Right lobe of liver (tissue), 4 donors: ENCODE results near the gene ARNT2.

ENCODE experiments used
- POLR2A ChIP-seq: fragments of 450-650 bp; IDR thresholded peaks from one replicate; pipeline ENCODE4 v1.6.1; 2017; ENCODE audit warnings: antibody characterized with exemption, mild to moderate bottlenecking
- TF ChIP-seq, protein P1 (sequence below), 4 donors: fragments of 200-600 bp in 3 of 4; fragments of 450-650 bp in 1 of 4; IDR thresholded peaks; one replicate each; pipeline versions ENCODE4 v1.5.1 to v1.8.0; 2016 to 2022; ENCODE audit warnings: antibody characterized with exemption in 4 of 4, mild to moderate bottlenecking in 2 of 4
- donor health status: DM: no; HTN: no; CAD: no.
- donor health status: DM: no; HTN: no; CAD: no.
- donor health status: DM: no; HTN: yes; CAD: no.

DNA sequence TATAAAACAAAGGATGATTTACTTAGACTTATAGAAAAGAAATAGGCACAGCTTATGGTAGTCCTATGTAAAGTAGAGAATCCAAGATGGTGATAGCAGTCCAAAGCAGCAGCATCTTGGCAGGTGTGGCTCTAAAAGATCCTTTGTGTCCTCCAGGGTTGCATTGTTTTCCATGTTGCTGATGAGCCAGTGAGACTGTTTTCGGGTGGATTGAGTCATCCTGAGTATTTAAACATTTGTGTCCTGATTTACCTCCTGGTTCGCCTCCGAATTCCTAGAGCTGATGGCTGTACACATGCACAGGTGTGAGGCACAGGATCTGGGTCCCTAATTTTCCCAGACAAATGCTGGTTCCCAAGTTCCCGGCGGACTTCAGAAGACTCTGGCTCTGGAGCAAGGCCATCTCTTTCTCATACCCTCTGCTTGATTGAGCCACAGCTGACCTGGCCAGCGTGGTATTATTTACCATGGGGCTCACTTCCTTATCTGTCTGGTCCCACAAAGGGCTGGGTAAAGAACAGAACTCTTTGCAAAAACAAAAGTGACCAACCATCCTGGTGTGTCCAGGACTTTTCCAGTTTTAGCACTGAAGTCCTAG lies 51.0 kb downstream of the ARNT2 start:
- TF ChIP-seq, protein P1, sequence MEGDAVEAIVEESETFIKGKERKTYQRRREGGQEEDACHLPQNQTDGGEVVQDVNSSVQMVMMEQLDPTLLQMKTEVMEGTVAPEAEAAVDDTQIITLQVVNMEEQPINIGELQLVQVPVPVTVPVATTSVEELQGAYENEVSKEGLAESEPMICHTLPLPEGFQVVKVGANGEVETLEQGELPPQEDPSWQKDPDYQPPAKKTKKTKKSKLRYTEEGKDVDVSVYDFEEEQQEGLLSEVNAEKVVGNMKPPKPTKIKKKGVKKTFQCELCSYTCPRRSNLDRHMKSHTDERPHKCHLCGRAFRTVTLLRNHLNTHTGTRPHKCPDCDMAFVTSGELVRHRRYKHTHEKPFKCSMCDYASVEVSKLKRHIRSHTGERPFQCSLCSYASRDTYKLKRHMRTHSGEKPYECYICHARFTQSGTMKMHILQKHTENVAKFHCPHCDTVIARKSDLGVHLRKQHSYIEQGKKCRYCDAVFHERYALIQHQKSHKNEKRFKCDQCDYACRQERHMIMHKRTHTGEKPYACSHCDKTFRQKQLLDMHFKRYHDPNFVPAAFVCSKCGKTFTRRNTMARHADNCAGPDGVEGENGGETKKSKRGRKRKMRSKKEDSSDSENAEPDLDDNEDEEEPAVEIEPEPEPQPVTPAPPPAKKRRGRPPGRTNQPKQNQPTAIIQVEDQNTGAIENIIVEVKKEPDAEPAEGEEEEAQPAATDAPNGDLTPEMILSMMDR (IDR thresholded peaks at IDR 0.05) = no peak
- TF ChIP-seq POLR2A = no peak
